DOHH2 (cell line): Measurements from ENCODE around the gene IFI27L2.

Source experiments
- H3F3A ChIP-seq: fragments of 200-600 bp; sonication (generic), shearing (Covaris generic); 2 replicates; pipeline ENCODE4 v1.6.0; 2016; ENCODE audit warnings: antibody characterized with exemption, mild to moderate bottlenecking; ENCODE audit not compliant: control insufficient read depth, insufficient read depth
- H3K27ac ChIP-seq: fragments of 200-600 bp; sonication (generic); 2 replicates; pipeline ENCODE4 v1.5.1; 2014; ENCODE audit warnings: low read depth, mild to moderate bottlenecking, low read length, moderate library complexity
- H3K27me3 ChIP-seq: fragments of 200-600 bp; sonication (generic); 2 replicates; pipeline ENCODE4 v1.6.1; 2014; ENCODE audit warnings: mild to moderate bottlenecking, low read length, mixed read lengths; ENCODE audit not compliant: control insufficient read depth
- H3K36me3 ChIP-seq: fragments of 200-600 bp; sonication (generic); 2 replicates; pipeline ENCODE4 v1.6.1; 2014; ENCODE audit warnings: mild to moderate bottlenecking, low read length, moderate library complexity, mixed read lengths; ENCODE audit not compliant: control insufficient read depth
- H3K4me1 ChIP-seq: fragments of 200-600 bp; sonication (generic); 2 replicates; pipeline ENCODE4 v1.6.1; 2014; ENCODE audit warnings: mild to moderate bottlenecking, low read length, mixed read lengths; ENCODE audit not compliant: control insufficient read depth
- H3K4me2 ChIP-seq: fragments of 200-600 bp; sonication (generic); 2 replicates; pipeline ENCODE4 v1.6.0; 2014; ENCODE audit warnings: mild to moderate bottlenecking, low read length, moderate library complexity
- H3K4me3 ChIP-seq: fragments of 200-600 bp; sonication (generic); 2 replicates; pipeline ENCODE4 v1.5.1; 2014; ENCODE audit warnings: mild to moderate bottlenecking, low read length, mixed read lengths
- H3K79me2 ChIP-seq: fragments of 200-600 bp; sonication (generic); 2 replicates; pipeline ENCODE4 v1.6.1; 2014; ENCODE audit warnings: mild to moderate bottlenecking, low read length, mixed read lengths; ENCODE audit not compliant: control insufficient read depth
- H3K9me2 ChIP-seq: fragments of 200-600 bp; sonication (generic); replicated peaks from 2 replicates; pipeline ENCODE4 v1.6.1; 2014; ENCODE audit warnings: mild to moderate bottlenecking, low read length, mixed read lengths; ENCODE audit not compliant: control insufficient read depth
- H3K9me3 ChIP-seq: fragments of 200-600 bp; sonication (generic); 2 replicates; pipeline ENCODE4 v1.6.1; 2014; ENCODE audit warnings: antibody characterized with exemption, low read length, mixed read lengths; ENCODE audit not compliant: control insufficient read depth, insufficient read depth
- H4K20me1 ChIP-seq: fragments of 200-600 bp; sonication (generic); 2 replicates; pipeline ENCODE4 v1.6.0; 2014; ENCODE audit warnings: low read depth, mild to moderate bottlenecking, antibody characterized with exemption, low read length, moderate library complexity; ENCODE audit not compliant: control insufficient read depth, insufficient read depth
- EZH2phosphoT487 ChIP-seq: fragments of 200-600 bp; sonication (generic); IDR thresholded peaks from 2 replicates; pipeline ENCODE4 v1.6.1; 2017; ENCODE audit warnings: borderline replicate concordance, mild to moderate bottlenecking, antibody characterized with exemption, low read length, moderate library complexity, mixed read lengths
- TF ChIP-seq, protein P1 (sequence below): fragments of 200-600 bp; sonication (generic); IDR thresholded peaks from one replicate; pipeline ENCODE4 v1.5.1; 2014; ENCODE audit warnings: antibody characterized with exemption, mild to moderate bottlenecking, low read depth, low read length; ENCODE audit not compliant: poor library complexity, severe bottlenecking

IFI27L2 gene

DNA sequence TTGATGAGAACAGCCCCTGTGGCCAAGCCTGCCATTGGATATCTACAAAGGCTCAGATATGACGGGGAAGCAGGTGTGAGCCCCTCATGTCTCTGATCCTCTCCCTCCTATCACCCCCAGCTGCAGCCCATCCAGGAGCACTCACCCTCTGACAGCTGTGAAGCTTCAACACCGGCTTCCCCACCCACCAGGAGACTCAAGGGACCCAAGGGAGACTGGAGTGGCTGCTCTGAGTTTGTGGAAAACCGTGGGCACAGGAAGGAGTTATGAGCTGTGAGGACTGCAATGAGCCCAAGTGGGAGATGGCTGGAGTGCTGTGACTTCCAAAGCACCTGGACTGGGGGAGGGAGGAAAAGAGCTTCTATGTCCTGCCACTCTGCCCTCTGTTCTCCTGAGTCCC is 7.9 kb downstream of the IFI27L2 start:
- peaks cover 10% of the 10 kb centered on the region for H3K27me3 ChIP-seq
- TF ChIP-seq, protein P1, sequence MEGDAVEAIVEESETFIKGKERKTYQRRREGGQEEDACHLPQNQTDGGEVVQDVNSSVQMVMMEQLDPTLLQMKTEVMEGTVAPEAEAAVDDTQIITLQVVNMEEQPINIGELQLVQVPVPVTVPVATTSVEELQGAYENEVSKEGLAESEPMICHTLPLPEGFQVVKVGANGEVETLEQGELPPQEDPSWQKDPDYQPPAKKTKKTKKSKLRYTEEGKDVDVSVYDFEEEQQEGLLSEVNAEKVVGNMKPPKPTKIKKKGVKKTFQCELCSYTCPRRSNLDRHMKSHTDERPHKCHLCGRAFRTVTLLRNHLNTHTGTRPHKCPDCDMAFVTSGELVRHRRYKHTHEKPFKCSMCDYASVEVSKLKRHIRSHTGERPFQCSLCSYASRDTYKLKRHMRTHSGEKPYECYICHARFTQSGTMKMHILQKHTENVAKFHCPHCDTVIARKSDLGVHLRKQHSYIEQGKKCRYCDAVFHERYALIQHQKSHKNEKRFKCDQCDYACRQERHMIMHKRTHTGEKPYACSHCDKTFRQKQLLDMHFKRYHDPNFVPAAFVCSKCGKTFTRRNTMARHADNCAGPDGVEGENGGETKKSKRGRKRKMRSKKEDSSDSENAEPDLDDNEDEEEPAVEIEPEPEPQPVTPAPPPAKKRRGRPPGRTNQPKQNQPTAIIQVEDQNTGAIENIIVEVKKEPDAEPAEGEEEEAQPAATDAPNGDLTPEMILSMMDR: no peak
- TF ChIP-seq EZH2phosphoT487: no peak
- H3K4me2 ChIP-seq: no peak overlapping the region

DNA sequence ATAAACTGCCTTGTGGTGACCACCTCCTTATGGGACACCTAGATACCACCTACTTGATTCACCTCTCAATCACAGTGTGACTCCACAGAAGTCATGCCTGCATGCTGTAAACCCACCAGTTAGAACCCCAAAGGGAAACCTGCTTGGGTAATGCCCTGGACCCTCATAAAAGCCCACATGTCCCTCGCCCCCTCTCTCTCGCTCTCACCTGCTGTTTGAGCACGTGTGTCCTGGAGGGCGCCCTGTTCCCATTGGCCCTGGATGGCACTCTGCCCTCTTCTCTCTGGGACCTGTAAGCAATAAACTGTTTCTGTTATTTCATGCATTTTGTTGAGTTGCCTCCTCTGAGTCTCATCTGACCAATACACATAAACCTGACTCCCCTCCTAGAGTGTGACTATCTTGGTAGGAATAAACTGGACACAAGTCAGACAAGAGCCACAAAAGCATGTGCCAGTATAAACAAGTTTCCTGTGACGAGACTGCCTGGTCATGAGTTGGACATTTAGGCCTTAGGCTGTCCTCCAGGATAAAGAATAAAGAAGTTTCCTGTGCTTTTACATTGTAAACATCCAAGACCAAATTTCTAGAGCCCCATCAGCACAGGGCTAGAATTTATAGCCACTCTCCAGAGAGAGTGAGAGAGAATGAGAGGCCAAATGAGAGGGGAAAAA is 8.6 kb downstream of the IFI27L2 start:
- no peaks in the 10 kb centered on the region for H3K9me2 ChIP-seq

More for the DNA sequence above, 7.9 kb downstream of the IFI27L2 start:
- Histone ChIP-seq H3K27ac (no peak overlapping the region), H3K4me3 (no peak overlapping the region), H3K9me3 (peaks cover 6% of the 10 kb centered on the region), H3K36me3 (no peaks in the 10 kb centered on the region), H4K20me1 (no peaks in the 10 kb centered on the region), H3F3A (no peaks in the 10 kb centered on the region), H3K9me2 (no peaks in the 10 kb centered on the region), H3K79me2 (no peaks in the 10 kb centered on the region), H3K4me1 (no peaks in the 10 kb centered on the region)

DNA sequence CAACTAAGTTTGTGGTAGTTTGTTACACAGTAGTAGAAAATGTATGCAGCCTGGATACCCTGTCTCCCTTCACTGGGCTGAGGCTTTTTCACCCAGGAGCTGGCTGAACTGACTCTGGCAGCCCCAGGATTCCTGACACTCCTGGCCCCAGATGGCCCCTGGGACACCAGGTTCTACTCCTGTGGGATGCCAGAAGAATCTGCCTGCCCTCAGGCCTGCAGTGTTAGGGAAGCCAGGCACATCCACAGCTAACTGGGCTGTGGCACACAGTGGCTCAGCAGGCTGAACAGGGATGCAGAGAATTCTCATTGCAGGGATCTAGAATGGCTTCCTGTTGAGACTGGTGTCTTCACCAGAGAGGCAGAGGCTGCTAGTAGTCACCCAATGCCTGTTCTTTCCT is 10.3 kb downstream of the IFI27L2 start:
- H3K9me2 ChIP-seq: no peaks in the 10 kb centered on the region
- H3F3A ChIP-seq: no peaks in the 10 kb centered on the region
- no peak overlapping the region for H3K4me3 ChIP-seq
- no peaks in the 10 kb centered on the region for H3K36me3 ChIP-seq
- H3K79me2 ChIP-seq: no peaks in the 10 kb centered on the region
- H3K4me2 ChIP-seq: no peak overlapping the region
- H3K4me1 ChIP-seq: no peaks in the 10 kb centered on the region
- no peak overlapping the region for H3K27ac ChIP-seq
- no peaks in the 10 kb centered on the region for H4K20me1 ChIP-seq
- peaks cover 16% of the 10 kb centered on the region for H3K27me3 ChIP-seq
- TF ChIP-seq, protein P1: no peak
- no peak for TF ChIP-seq EZH2phosphoT487
- H3K9me3 ChIP-seq: peaks cover 6% of the 10 kb centered on the region

More for the DNA sequence above, 8.6 kb downstream of the IFI27L2 start:
- Histone ChIP-seq H3K9me3 (peaks cover 6% of the 10 kb centered on the region), H3F3A (no peaks in the 10 kb centered on the region), H3K27me3 (peaks cover 10% of the 10 kb centered on the region), H4K20me1 (no peaks in the 10 kb centered on the region), H3K4me1 (no peaks in the 10 kb centered on the region), H3K36me3 (no peaks in the 10 kb centered on the region), H3K4me3 (no peak overlapping the region), H3K4me2 (no peak overlapping the region), H3K79me2 (no peaks in the 10 kb centered on the region), H3K27ac (no peak overlapping the region)
- no peak for TF ChIP-seq EZH2phosphoT487
- TF ChIP-seq, protein P1: no peak
